Measurements from ENCODE around the gene HLA-DRA. TPM values are rescaled to one million over a fixed set of nuclear protein-coding genes. Genes with fewer than 3 reads are reported as not detected.

The HLA-DRA gene
- polyA plus RNA-seq, 1 donor from 2014 or later = not detected

DNA sequence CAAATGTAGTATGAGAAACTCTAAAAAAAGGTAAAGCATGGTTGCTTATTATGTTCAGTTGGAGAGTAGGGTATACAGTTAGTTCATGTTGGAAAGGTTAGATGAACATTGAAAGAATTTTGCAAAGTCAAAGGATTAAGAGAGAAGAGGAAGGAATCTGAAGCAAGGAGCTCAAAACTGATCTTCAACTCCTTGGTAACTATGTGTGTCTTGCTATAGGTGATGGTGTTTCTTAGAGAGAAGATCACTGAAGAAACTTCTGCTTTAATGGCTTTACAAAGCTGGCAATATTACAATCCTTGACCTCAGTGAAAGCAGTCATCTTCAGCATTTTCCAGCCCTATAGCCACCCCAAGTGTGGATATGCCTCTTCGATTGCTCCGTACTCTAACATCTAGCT, 4.7 kb downstream of the HLA-DRA start:
- no peak overlapping the region for H3K27ac ChIP-seq (ENCODE audit: low read length)
- no peak overlapping the region for H3K9ac ChIP-seq (ENCODE audit: low read length)

DNA sequence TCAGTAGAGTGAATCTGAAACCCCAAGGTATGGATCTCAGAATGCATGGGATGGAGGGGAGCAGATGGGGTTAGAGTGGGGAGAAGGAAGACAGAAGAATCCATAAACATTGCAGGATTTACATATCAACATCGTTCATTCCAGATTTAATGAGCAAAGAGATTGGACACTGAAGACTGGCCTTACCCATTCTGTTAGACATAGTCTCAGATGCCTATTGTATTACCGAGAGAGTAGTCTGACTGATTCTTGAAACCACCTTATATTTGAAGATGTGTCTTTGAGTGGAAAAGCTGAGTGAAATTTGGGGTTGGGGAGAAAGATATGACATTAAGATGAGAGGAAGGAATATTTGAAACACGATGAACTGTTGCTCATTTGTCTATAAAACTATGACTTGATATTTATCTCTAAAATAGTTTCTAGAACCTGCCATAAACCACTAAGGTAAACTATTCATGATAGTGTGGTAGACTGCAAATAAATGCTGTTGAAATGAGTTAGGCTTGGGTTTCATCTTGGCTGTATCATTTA, 5.7 kb downstream of the HLA-DRA start:
- Histone ChIP-seq H3F3A (ENCODE audit: insufficient read depth, low read length, poor library complexity, severe bottlenecking) (no peaks in the 10 kb centered on the region), H3K27me3 (ENCODE audit: insufficient read depth, low read depth, low read length) (no peaks in the 10 kb centered on the region), H3K36me3 (ENCODE audit: insufficient read depth, low read length) (no peaks in the 10 kb centered on the region), H3K79me2 (replicated peaks; ENCODE audit: insufficient read depth, low read length) (no peaks in the 10 kb centered on the region), H4K20me1 (ENCODE audit: insufficient read depth) (no peaks in the 10 kb centered on the region), H3K9me3 (ENCODE audit: low read length) (no peaks in the 10 kb centered on the region), H3K9me2 (ENCODE audit: insufficient read depth, low read length) (no peaks in the 10 kb centered on the region), H2AFZ (ENCODE audit: low read depth, low read length) (no peak overlapping the region), H3K9ac (ENCODE audit: low read length) (no peak overlapping the region), H3K4me3 (ENCODE audit: low read length) (no peak overlapping the region), H3K27ac (ENCODE audit: low read length) (no peak overlapping the region), H3K4me2 (ENCODE audit: low read length) (no peak overlapping the region)
- TF ChIP-seq CTCF (IDR thresholded peaks at IDR 0.05; ENCODE audit: poor library complexity, severe bottlenecking) (no peak), SMC3 (conservative IDR thresholded peaks at IDR 0.05; ENCODE audit: poor library complexity) (no peak), EP300 (conservative IDR thresholded peaks at IDR 0.05; ENCODE audit: poor library complexity, severe bottlenecking) (no peak), POLR2AphosphoS5 (IDR thresholded peaks at IDR 0.05) (no peak), RAD21 (conservative IDR thresholded peaks at IDR 0.05) (no peak), EZH2 (IDR thresholded peaks at IDR 0.05; ENCODE audit: borderline replicate concordance, insufficient read depth, low read length, poor library complexity, severe bottlenecking) (no peak)

More for the DNA sequence above, 4.7 kb downstream of the HLA-DRA start:
- no peaks in the 10 kb centered on the region for H3F3A ChIP-seq (ENCODE audit: insufficient read depth, low read length, poor library complexity, severe bottlenecking)
- H3K79me2 ChIP-seq (replicated peaks; ENCODE audit: insufficient read depth, low read length) = no peaks in the 10 kb centered on the region
- H3K4me2 ChIP-seq (ENCODE audit: low read length) = no peak overlapping the region
- no peaks in the 10 kb centered on the region for H3K27me3 ChIP-seq (ENCODE audit: insufficient read depth, low read depth, low read length)
- H2AFZ ChIP-seq (ENCODE audit: low read depth, low read length) = no peak overlapping the region
- TF ChIP-seq RAD21 (conservative IDR thresholded peaks at IDR 0.05) (no peak), SMC3 (conservative IDR thresholded peaks at IDR 0.05; ENCODE audit: poor library complexity) (no peak), TAF1 (IDR thresholded peaks at IDR 0.05; ENCODE audit: low read depth) (no peak), POLR2AphosphoS5 (IDR thresholded peaks at IDR 0.05) (no peak), MXI1 (conservative IDR thresholded peaks at IDR 0.05; ENCODE audit: poor library complexity, severe bottlenecking) (no peak), CTCF (IDR thresholded peaks at IDR 0.05; ENCODE audit: poor library complexity, severe bottlenecking) (no peak), REST (IDR thresholded peaks at IDR 0.05; ENCODE audit: borderline replicate concordance) (no peak), EZH2 (IDR thresholded peaks at IDR 0.05; ENCODE audit: borderline replicate concordance, insufficient read depth, low read length, poor library complexity, severe bottlenecking) (no peak), EP300 (conservative IDR thresholded peaks at IDR 0.05; ENCODE audit: poor library complexity, severe bottlenecking) (no peak)
- H3K9me2 ChIP-seq (ENCODE audit: insufficient read depth, low read length) = no peaks in the 10 kb centered on the region
- no peaks in the 10 kb centered on the region for H3K9me3 ChIP-seq (ENCODE audit: low read length)
- H3K36me3 ChIP-seq (ENCODE audit: insufficient read depth, low read length) = no peaks in the 10 kb centered on the region
- no peaks in the 10 kb centered on the region for H4K20me1 ChIP-seq (ENCODE audit: insufficient read depth)
- H3K4me3 ChIP-seq (ENCODE audit: low read length) = no peak overlapping the region

All from neural cell (in vitro differentiated cells).